MM.1S (cell line): ENCODE data around the gene SLC25A22.

ENCODE experiments used
- EZH2 ChIP-seq: fragments of 300-600 bp; sonication (generic); optimal IDR thresholded peaks from 2 replicates; pipeline ENCODE3; 2017; ENCODE audit warnings: low read depth, mild to moderate bottlenecking, antibody characterized with exemption, low read length, mixed read lengths
- EZH2phosphoT487 ChIP-seq: fragments of 300-600 bp; sonication (generic); IDR thresholded peaks from 2 replicates; pipeline ENCODE4 v1.6.1; 2018; ENCODE audit warnings: antibody characterized with exemption, low read length
- TF ChIP-seq, protein P1 (sequence below): fragments of 300-600 bp; sonication (generic); IDR thresholded peaks from 2 replicates; pipeline ENCODE4 v1.5.1; 2016; ENCODE audit warnings: antibody characterized with exemption, low read length, mixed read lengths

DNA sequence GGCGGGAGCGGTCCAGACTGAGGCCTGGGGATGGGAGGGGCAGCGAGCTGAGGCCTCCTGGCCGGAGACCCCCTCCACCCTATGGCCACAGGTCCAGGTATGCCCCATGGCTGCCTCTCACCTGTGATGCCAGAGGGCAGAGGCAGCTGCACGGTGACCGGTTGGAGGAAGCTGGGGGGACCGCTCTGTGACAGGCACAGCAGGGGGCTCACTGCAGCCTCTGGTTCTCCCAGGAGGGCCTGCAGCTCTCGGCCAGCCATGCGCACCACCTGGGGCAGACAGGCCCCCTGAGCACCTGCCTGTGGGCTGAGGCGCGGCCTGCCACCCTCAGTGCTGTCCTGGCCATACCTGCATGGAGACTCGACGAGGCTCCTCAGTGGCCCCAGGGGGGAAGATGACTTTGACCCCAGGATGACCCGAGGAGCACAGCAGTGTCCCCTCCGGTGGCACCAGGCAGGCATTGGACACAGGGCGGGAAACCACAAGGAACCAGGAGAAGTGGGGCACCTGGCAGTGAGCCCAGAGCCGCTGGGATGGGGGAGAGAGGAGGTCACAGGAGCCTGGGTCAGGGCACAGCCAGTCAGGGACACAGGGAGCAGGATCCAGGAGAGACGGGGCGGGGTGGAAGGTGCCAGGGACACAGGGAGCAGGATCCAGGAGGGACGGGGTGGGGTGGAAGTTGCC is 3.2 kb upstream of the SLC25A22 start:
- TF ChIP-seq, protein P1, sequence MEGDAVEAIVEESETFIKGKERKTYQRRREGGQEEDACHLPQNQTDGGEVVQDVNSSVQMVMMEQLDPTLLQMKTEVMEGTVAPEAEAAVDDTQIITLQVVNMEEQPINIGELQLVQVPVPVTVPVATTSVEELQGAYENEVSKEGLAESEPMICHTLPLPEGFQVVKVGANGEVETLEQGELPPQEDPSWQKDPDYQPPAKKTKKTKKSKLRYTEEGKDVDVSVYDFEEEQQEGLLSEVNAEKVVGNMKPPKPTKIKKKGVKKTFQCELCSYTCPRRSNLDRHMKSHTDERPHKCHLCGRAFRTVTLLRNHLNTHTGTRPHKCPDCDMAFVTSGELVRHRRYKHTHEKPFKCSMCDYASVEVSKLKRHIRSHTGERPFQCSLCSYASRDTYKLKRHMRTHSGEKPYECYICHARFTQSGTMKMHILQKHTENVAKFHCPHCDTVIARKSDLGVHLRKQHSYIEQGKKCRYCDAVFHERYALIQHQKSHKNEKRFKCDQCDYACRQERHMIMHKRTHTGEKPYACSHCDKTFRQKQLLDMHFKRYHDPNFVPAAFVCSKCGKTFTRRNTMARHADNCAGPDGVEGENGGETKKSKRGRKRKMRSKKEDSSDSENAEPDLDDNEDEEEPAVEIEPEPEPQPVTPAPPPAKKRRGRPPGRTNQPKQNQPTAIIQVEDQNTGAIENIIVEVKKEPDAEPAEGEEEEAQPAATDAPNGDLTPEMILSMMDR = no peak
- TF ChIP-seq EZH2 = no peak
- TF ChIP-seq EZH2phosphoT487 = no peak
